SK-N-DZ (cell line): ENCODE results near the gene USP5.
"Not testable (repeated sequence)": the region's sequence is repeated elsewhere in the genome, so short reads cannot be mapped to it uniquely, and the experiment has no call there.

Experiments used
- DNase-seq: peaks from one replicate; pipeline ENCODE4 v3.0.0-alpha.2; 2015; ENCODE audit warnings: low spot score

Gene USP5

DNA sequence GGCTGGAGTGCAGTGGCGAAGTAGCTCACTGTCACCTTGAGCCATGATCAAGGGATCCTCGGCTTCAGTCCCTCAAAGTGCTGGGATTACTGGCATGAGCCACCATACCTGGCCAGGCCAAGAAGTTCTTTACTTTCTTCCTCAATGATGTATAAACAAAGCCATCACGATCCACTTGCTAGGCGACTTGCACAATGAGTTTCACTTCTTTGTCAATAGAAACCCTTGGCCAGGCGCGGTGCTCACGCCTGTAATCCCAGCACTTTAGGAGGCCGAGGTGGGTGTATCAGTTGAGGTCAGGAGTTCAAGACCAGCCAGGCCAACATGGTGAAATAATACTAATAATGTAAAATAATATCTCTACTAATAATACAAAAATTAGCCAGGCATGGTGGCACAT, 35.5 kb downstream of the USP5 start:
- no peak for DNase-seq

DNA sequence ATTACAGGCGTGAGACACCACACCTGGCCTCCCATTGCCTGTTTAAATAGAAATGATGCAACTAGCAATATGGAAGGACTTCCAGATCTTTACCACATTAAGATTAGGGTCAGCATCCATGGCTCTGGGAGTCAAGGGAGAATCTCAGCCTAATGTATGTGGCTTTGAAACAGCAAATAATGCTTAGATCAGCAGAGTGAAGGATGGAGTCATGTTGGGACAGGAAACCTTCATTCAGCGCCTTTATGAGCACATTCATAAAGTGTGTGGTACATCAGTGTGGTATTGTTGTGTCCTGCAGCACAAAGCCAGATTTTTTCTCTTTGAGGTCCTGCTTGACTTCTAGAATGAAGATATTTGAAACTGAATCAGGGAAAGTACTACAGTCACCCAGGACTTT, 36.4 kb downstream of the USP5 start:
- DNase-seq, result no peak

DNA sequence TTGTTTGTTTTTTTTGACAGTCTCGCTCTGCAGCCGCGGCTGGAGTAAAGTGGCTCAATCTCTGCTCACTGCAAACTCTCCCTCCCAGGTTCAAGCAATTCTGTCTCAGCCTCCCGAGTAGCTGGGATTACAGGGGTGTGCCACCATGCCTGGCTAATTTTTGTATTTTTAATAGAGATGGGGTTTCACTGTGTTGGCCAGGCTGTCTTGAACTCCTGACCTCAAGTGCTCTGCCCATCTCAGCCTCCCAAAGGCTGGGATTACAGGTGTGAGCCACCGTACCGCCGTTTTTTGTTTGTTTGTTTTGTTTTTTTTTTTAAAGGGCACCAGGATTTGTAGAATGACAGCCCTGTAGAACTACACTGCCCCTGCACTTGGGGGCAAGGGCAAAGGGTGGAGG, 36.8 kb downstream of the USP5 start:
- DNase-seq, result not testable (repeated sequence)

DNA sequence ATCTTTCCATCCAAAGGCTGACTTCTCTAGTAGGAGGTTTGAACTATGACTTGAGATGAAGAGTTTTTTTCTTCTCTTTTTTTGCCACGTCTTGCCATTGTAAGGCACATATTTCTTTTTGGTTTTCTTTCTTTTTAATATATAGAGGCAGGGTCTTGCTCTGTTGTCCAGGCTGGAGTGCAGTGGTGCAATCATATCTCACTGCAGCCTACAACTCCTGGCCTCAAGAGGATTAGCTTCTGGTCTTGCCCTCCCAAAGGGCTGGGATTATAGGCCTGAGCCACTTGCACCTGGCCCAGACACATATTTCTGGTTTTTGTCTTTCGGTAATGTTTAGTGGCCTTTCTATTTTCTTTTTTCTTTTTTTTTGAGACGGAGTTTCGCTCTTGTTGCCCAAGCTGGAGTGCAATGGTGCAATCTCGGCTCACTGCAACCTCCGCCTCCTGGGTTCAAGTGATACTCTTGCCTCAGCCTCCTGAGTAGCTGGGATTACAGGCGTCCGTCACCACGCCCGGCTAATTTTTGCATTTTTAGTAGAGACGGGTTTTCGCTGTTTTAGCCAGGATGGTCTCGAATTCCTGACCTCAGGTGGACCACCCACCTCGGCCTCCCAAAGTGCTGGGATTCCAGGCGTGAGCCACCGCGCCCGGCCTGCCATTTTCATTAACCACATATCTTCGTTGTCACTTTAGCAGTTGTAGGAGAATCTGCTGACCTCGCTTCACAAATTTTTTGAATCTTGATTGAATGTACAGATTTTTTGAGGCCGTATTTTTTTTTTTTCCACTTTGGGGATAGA, 38.0 kb downstream of the USP5 start:
- not testable (repeated sequence) for DNase-seq

DNA sequence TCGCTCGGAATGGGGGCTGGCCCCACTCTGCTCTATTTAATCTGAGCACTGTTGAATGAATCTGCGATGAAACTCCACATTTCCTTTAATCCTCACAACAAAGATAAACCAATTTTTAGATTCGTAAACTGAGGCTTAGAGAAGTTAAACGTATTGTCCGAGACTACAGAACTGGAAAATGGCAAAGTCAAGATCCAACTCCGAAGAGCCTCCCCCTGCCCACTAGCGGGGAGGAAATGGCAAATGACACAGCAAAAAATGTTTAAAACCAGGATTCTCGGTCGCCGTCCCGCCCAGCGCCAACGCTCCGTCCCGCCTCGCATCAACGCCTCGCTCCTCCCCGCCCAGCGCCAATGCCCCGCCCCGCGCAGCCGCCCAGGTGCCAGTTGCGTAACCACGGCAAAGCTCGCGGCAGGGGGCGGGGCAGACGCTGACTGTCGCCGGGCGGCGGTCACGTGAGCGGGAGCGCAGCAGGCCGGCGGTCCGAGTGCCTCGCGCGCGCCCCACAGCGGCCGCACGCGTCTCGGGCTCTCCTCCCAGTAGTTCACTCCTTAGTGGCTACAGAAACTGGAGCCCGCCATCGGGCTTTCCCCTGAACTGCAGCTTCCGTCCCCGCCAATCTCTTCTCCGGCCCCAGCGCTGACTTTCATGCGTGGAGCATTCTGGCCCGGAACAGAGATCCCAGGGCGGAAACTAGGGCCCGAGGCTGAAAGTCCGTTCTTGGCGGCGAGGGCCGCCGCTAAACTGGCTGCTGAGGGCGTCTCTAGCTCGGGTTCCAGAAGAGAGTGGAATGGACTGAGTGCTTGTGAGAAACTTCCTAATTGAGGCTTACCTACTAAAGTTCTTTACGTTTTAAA, 39.1 kb downstream of the USP5 start:
- peak; percentile 96 for DNase-seq

DNA sequence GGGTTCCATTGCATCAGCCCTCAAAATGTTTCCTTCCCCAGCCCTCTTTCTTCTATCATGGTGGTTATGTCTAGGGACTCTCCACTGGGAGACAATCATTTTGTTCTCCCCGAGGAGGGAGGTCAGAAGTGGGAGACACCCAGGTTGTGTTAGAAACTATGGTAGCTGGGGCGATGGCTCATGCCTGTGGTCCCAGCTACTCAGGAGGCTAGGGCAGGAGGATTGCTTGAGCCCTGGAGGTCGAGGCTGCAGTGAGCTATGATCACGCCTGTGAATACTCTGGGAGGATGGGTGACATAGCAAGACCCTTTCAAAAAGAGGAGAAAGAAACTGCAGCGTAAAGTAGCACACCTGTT, 39.7 kb downstream of the USP5 start:
- no peak for DNase-seq

DNA sequence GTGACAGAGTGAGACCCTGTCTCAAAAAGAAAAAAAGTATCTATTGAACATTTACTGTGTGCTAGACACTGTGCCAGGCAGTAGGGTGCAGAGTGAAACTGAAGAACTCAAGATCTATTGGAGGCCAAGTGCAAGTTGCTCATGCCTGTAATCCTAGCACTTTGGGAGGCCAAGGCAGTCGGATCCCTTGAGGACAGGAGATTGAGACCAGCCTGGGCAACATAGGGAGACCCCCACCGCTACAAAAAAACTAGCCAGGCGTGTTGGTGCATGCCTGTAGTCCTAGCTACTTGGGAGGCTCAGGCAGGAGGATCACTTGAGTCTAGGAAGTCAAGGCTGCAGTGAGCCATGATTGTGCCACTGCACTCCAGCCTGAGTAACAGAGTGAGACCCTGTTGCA, 40.7 kb downstream of the USP5 start:
- not testable (repeated sequence) for DNase-seq

DNA sequence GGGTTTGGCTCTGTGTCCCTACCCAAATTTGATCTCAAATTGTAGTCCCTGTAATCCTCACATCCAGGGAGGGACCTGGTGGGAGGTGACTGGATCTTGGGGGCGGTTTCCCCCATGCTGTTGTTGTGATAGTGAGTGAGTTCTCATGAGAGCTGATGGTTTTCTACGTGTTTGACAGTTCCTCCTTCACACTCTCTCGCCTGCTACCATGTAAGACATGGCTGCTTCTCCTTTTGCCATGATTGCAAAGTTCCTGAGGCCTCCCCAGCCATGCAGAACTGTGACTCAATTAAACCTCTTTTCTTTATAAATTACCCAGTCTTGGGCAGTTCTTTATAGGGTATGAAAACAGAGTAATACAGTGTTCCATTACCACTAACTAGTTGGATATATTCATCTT, 42.4 kb downstream of the USP5 start:
- DNase-seq, result no peak

DNA sequence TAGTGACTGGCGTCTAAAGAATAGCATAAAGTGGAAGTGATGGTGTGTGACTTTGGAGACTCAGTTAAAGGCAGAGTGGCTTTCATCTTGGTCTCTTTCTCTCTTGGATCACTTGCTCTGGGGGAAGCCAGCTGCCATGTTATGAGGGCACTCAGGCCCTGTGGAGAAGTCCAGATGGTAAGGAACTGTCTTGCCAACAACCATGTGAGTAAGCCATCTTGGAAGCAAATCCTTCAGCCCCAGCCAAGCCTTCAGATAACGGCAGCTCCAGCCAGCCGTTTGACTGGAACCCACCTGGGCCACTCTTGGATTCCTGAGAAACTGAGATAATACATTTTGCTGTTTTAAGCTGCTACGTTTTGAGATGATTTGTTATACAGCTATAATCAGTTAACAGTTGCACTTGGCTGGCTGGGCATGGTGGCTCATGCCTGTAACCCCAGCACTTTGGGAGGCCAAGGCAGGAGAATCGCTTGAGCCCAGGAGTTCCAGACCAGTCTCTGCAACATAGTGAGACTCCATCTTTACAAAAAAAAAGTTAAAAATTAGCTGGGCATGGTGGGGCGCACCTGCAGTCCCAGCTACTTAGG, 45.0 kb downstream of the USP5 start:
- DNase-seq, result no peak

DNA sequence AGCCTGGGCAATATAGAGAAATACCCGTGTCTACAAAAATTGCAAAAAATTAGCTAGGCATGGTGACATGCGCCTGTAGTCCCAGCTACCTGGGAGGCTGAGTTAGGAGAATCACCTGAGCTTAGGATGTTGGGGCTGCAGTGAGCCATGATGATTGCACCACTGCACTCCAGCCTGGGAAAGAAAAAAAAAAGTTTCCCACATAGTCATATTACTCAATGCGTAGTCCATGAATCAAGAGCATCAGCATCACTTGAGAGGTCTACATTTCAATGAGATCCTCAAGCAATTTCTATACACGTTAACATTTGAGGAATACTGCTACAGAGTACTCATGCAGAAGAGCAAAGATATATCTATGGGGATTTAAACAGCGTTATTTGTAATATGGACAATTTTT, 47.5 kb downstream of the USP5 start:
- DNase-seq, result no peak

DNA sequence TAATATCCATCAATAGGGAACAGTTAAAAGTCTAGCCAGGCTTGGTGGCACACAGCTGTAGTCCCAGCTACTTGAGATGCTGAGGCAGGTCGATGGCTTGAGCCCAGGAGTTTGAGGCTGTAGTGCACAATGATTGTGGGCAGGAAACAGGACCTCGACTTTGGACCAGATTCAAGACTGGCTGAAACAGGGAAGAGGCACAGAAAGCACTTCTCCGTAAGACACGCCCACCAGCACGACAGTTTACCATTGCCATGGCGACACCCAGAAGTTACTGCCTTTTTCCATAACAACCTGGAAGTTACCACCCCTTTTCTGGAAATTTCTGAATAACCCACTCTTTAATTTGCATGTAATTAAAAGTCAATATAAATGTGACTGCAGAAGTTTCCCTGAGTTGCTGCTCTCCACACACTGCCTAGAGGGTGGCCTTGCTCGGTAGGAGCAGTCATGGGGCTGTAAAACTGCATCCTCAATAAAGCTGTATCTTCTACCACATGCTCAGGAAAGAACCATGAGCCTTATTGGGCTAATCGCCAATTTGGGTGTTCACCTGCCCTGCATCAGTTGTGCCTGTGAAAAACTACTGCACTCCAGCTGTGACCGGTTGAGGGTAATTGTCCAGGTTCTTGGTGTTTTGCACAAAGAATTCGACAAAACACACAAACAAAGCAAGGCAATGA, 48.0 kb downstream of the USP5 start:
- no peak for DNase-seq

DNA sequence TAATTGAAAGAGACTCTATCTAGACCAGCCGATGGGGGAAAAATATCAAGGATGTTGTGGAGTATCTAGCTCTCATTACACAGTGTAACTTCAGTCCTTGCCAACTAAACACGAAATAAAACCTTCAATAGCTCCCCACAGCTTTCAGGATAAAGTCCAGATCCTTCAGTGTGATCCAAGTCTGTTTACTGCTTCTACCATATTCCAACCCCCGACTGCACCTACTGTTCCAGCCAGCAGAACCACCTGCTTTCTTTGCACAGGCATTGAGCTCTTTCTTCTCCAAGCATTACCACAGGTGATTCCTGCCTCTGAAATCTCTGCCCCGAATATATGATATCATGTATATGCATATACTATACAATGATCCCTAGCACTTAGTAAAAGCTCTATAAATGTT, 50.5 kb downstream of the USP5 start:
- no peak for DNase-seq

DNA sequence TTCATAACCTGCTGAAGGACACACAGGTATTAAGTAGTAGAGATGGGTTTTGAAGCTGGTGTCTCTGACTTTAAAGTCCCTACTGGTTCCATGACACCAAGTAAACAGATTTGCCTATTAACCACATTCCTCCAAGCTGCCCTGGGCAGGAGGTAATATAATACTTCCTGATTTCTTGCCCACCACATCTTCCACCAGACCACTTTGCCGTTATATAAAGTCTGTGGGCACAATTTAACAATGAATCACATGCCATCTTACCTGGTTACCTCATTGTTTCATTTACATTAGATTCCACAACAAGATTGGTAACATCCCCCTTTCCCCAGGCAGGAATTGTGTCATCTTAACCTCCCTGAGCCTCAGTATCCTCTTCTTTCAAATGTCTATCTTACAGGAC, 51.8 kb downstream of the USP5 start:
- no peak for DNase-seq

DNA sequence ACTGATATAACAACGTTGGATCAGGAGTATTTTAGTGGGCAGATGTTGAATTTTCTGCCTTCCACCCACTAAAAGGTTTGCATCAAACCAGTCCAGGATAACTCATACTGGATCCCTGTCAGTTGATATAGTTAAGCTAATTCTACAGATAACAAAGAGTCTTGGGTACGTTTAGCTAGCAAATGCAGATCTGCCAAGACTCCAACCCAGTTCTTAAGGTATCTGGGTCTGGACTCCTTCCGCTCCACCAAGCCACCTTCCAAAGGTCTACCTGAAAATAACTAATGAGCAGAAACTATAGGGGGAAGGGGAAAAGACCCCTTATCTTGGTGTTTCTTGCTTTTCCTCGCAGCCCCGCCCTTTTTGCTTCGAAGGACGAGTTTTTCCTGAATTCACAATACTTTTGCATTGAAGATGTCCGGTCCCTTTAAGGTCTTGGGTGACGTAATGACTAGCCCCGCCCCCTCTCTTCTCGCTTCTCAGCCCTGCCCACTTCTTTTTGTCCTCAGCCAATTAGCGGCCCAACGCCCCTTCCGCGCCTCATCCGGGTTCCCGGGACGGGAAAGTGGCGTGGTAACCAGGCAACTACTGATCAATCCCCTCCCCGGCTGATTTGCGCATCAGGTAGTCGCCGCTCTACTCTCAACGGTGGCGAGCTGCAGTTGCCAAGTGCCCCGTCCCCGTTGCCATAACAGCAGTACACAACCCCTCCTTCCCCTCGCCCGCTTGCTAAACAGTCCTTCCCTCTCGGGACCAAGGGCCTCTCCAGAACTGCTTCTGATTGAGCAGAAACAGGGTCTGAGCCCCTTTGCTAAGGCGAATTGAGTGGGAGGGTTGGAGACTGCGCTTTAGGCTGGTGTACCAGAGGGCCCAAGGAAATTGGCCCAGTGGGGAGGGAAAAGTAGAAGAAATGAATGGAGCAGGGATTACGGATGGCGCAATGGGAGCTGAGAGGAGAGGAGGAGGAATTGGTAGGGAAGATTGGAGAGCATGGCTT, 52.6 kb downstream of the USP5 start, which contains the start of gene LRRC23:
TSS of gene LRRC23 (plus strand) at position 543 of the 997 bp plus-strand sequence. CDS start 812 bp downstream, outside the sequence.
- DNase-seq, result peak; percentile 98

DNA sequence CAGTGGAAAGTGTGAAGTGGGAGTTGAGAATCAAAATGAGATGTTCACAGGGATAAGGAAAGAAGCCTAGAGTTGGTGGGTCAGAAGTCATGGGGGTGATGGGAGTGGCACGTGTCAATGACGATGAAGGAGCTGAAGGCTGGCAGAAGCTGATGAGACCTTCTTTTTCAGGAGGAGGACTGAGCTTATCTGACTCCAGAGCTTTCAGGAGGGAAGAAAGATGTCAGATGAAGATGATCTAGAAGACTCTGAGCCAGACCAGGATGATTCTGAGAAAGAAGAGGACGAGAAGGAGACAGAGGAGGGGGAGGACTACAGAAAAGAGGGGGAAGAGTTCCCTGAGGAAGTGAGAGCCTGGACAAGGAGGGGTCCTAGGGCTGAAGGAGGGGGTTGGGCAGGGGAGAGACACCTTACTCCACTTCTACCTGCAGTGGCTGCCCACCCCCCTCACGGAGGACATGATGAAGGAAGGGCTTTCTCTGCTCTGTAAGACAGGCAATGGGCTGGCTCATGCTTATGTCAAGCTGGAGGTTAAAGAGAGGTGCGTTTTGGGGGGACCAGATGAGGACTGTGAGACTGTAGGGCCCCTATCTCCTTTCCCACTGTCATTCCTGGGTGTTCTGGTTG, 53.6 kb downstream of the USP5 start:
- no peak for DNase-seq

DNA sequence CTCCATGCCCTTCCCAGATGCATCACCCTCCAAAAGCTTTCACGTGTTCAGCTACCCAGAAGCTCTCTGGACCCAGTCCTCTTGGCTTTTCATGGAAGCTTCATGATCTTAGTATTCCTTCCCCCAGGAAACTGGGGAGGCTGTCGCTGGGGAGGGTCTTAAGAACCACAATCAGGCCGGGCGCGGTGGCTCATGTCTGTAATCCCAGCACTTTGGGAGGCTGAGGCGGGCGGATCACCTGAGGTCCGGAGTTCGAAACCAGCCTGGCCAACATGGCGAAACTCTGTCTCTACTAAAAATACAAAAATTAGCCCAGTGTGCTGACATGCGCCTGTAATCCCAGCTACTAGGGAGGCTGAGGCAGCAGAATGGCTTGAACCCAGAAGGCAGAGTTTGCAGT, 56.2 kb downstream of the USP5 start:
- DNase-seq, result not testable (repeated sequence)

DNA sequence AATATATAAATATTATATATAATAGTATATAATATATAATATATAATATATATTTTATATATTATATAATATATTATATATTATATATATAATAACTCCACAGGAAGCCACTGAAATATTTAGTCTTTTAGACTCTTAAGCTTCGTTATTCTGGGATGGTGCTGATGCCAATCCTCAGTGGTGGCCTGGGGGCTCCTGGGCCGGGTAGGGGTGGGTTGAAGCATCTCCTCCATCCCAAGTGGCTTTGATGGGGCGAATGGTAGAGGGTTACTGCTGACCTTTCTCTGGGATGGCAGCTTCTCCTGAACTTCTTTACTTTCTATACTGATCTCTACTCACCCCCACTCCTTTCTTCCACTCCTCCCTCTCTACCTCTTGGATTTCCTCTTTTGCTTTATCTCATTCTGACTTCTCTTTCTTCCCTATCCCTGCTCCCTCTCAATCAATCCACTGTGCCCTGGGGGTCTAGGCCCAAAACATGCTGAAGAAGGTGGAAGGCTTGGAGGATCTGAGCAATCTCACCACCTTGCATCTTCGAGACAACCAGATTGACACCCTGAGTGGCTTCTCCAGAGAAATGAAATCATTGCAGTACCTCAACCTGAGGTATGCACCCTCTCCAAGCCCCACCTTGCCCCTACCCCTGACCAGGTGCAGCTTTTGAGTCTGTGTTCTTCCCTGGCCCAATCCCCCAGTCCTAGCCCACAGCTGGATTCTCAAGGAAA, 57.6 kb downstream of the USP5 start:
- DNase-seq, result no peak

DNA sequence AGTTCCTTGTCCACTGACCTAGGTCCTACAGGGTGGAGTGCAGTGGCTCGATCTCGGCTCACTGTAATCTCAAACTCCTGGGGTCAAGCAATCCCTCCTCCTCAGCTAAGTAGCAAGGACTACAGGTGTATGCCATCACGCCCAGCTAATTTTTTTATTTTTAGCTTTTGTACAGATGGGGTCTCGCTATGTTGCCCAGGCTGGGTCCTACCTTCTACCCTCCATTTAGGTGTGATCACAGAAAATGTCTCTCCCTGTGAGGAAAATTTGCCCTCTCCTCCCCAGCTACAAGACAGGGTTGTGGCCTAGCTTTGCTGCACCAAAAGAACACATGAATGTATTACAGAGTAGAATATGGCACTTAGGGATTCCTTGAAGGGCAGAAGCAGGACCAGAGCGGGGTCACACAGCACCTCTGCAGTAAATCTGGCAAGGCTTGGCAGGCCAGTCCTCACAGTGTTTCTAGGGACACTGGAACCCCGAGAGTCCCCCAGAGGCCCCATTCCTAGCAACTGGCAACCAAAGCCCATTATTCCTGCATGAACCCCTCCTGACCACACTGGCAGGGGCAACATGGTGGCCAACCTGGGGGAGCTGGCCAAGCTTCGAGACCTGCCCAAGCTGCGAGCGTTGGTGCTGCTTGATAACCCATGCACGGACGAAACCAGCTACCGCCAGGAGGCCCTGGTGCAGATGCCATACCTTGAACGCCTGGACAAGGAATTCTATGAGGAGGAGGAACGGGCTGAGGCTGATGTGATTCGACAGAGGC, 60.4 kb downstream of the USP5 start:
- no peak for DNase-seq
